Measurements from ENCODE around the gene PDCD1.
"Not testable (repeated sequence)": the region's sequence is repeated elsewhere in the genome, so short reads cannot be mapped to it uniquely, and the experiment has no call there.

The PDCD1 gene

DNA sequence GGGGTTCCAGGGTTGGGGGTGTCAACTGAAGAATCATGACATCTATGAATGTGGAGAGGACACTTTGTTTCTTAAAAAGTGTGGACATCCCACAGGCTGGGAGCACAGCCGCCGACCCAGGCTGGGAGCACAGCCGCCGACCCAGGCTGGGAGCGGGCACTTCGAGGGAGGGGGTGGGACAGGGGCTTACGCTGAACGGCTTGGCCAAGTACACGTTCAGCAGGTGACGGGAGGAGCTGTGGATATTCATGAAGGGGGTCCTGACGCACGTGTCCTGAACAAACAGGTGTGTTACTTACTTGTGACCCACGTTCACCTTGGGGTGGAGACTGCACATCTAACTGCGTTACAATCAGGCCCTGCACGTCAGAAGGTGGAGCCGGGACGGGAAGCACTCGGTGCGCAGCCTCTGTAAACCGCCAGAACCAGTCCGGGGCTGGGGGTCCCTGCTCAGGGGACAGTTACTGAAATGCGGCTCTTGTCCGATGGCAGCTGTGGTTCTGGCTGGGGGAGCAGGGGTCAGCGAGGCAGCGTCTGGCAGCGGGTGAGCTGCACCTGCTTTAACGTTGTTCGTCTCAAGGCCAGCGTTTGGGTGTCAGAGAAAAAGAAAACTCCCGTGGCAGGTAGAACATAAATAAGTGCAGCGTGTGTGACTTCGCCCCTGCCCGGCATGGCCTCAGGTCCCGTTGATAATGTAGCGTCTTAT is 58.3 kb downstream of the PDCD1 start:
- not testable (repeated sequence) for DNase-seq (ENCODE audit: low read depth in 2 of 2)

All from stimulated activated CD8-positive, alpha-beta memory T cell treated with anti-CD3 and anti-CD28 coated beads, Interleukin-7, amount 100 ng/mL, for 4 hours (primary cell).